C4-2B (cell line): ENCODE results near the gene LRRC61.
"Not testable (repeated sequence)": the region's sequence is repeated elsewhere in the genome, so short reads cannot be mapped to it uniquely, and the experiment has no call there.

Source experiments
- ZFX ChIP-seq: fragments of 450-650 bp; IDR thresholded peaks from 2 replicates; pipeline ENCODE4 v1.6.1; 2017
- TF ChIP-seq, protein P1 (sequence below): fragments of 450-650 bp; conservative IDR thresholded peaks from 2 replicates; pipeline ENCODE4 v1.5.1; 2017; ENCODE audit warnings: mild to moderate bottlenecking

DNA sequence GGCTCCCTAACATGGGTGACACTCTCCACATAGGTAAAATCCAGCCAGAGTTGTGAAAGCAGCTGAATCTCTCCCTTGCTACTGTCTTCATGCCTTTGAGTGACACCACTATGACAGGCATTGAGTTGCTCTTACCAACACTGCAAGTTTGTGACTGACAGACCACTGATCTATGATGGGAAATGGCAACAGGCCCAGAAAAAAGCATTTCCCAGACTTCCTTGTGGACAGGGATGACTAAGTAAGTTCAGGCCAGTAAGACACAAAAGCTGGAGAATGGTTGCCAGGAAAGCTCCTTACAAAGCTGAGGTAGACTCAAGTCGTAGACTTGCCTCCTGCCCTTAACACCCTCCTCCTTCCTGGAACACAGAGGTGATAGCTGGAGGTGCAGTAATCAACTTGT lies 20.2 kb upstream of the LRRC61 start:
- TF ChIP-seq, protein P1, sequence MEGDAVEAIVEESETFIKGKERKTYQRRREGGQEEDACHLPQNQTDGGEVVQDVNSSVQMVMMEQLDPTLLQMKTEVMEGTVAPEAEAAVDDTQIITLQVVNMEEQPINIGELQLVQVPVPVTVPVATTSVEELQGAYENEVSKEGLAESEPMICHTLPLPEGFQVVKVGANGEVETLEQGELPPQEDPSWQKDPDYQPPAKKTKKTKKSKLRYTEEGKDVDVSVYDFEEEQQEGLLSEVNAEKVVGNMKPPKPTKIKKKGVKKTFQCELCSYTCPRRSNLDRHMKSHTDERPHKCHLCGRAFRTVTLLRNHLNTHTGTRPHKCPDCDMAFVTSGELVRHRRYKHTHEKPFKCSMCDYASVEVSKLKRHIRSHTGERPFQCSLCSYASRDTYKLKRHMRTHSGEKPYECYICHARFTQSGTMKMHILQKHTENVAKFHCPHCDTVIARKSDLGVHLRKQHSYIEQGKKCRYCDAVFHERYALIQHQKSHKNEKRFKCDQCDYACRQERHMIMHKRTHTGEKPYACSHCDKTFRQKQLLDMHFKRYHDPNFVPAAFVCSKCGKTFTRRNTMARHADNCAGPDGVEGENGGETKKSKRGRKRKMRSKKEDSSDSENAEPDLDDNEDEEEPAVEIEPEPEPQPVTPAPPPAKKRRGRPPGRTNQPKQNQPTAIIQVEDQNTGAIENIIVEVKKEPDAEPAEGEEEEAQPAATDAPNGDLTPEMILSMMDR = not testable (repeated sequence)
- TF ChIP-seq ZFX = not testable (repeated sequence)
